ENCODE measurements around the gene RNF225. TPM values are rescaled to one million over a fixed set of nuclear protein-coding genes. Genes with fewer than 3 reads are reported as not detected.

Gene RNF225
- total and polyA plus RNA-seq, 9 of the 15 experiments (the other 6 are each of a cell fraction or from before 2014, with no cell fraction given) = 0.33 TPM; not detected in 8

DNA sequence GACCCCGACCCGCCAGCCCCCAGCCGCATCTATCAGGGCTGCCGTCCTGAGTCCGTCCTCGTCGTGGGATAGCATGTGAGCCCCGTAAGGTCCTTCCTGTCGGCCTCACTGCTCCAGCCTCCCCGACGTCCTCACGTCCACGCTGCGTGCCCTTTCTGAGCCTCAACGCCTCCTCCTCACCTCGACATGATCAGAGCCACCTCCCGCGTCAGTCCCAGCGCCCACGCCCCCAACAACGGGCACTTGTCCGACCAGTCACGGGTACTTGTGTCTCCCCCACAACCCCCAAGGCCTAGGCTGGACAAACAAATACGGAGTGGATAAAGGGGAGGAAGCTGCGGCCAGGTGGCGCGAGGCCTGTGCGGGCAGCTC is 33.6 kb upstream of the RNF225 start:
- FAIRE-seq = no peak
- Histone ChIP-seq H2AFZ (ENCODE audit: low read depth, low read length) (peak overlapping the region; percentile 92), H3K4me2 (ENCODE audit: insufficient read depth, low read length) (peak overlapping the region; percentile 97), H4K20me1 (replicated peaks; ENCODE audit: control insufficient read depth, insufficient read depth, low read length) (no peaks in the 10 kb centered on the region), H3K79me2 (ENCODE audit: control insufficient read depth, insufficient read depth, low read length) (peaks cover 7% of the 10 kb centered on the region; the same call in 1 of the 3 replicates), H3K4me3 (peak overlapping the region; percentile 65), H3K27ac (ENCODE audit: extremely low read depth, low read depth, low read length) (peak overlapping the region; percentile 97), H3K4me1 (replicated peaks in 1 of 2; ENCODE audit: control insufficient read depth in 2 of 2, insufficient read depth in 2 of 2, low read length in 2 of 2) (peaks cover 7 to 41% of the 10 kb centered on the region in 2 experiments; a peak in 3 of 5 replicates), H3K9me1 (ENCODE audit: control insufficient read depth, insufficient read depth, low read length) (no peaks in the 10 kb centered on the region), H3K36me3 (ENCODE audit: control insufficient read depth, insufficient read depth, low read length) (no peaks in the 10 kb centered on the region), H3K9ac (ENCODE audit: insufficient read depth in 1 of 2, low read depth in 2 of 2, low read length in 2 of 2) (peak overlapping the region; percentile 97 to 99), H3K9me3 (replicated peaks; ENCODE audit: control insufficient read depth, insufficient read depth, low read depth, low read length) (no peaks in the 10 kb centered on the region), H3K27me3 (ENCODE audit: control insufficient read depth in 2 of 2, insufficient read depth in 2 of 2, low read length in 2 of 2) (no peaks in the 10 kb centered on the region)
- BruUV-seq (replicated peaks) = no TSS peak
- WGBS (ENCODE audit: insufficient coverage, low coverage, missing lambda C conversion rate) = 8% methylated on average over 26 of the region's 28 CpGs
- intact Hi-C loops (cut with micrococcal nuclease) (loop anchor here (2.0 kb wide), 2 partner anchors 19 to 57 kb away; partner anchors contain the start of genes ERVK3-1 and ZNF837), in situ Hi-C loops (cut with MboI) (no loop called here)
- CTCF ChIA-PET (ENCODE audit: low intra/inter-chr PET ratio) = no interaction called here
- peak; percentile 60 for ATAC-seq
- peak; percentile 64 to 69 (median 66) for DNase-seq (ENCODE audit: extremely low read depth in 1 of 4, low spot score in 3 of 4)
- POLR2A ChIA-PET = interaction anchor here (0.7 to 1.9 kb wide), 11 partner anchors 9 to 133 kb away, joined by 3 to 20 read pairs (median 5); partner anchors contain the start of genes RPS5, ZNF544 and ZSCAN22
- TF ChIP-seq NFIC (IDR thresholded peaks at IDR 0.05) (peak; percentile 84), TRIM24 (IDR thresholded peaks at IDR 0.05) (peak in 1 of 2 experiments; percentile 10; a peak in 1 of 4 replicates), PRMT5 (CRISPR knock-in tag; IDR thresholded peaks at IDR 0.05) (no peak), L3MBTL2 (IDR thresholded peaks at IDR 0.05) (peak; percentile 73), TEAD4 (IDR thresholded peaks at IDR 0.05; ENCODE audit: low read length) (peak; percentile 11; the same call in 1 of the 2 replicates), TEAD4 (CRISPR knock-in tag; IDR thresholded peaks at IDR 0.05; ENCODE audit: borderline replicate concordance) (no peak), NR2C2 (CRISPR knock-in tag; IDR thresholded peaks at IDR 0.05) (peak; percentile 31; the same call in 1 of the 2 replicates), NR2C2 (tag; IDR thresholded peaks at IDR 0.05) (no peak), ZNF592 (IDR thresholded peaks at IDR 0.05) (peak; percentile 73), SIN3A (IDR thresholded peaks at IDR 0.05; ENCODE audit: borderline replicate concordance in 2 of 2, control insufficient read depth in 1 of 2, low read depth in 2 of 2, low read length in 2 of 2) (peak in 1 of 2 experiments; percentile 14; a peak in 1 of 4 replicates), KAT7 (CRISPR knock-in tag; IDR thresholded peaks at IDR 0.05; ENCODE audit: borderline replicate concordance) (peak; percentile 99), MLLT1 (IDR thresholded peaks at IDR 0.05) (peak in 1 of 2 experiments; percentile 70; a peak in 1 of 4 replicates), TCFL5 (CRISPR knock-in tag; conservative IDR thresholded peaks at IDR 0.05) (no peak), NR2F6 (CRISPR knock-in tag; IDR thresholded peaks at IDR 0.05) (no peak), RNF2 (IDR thresholded peaks at IDR 0.05) (peak; percentile 1; the same call in 1 of the 2 replicates), PML (IDR thresholded peaks at IDR 0.05; ENCODE audit: low read length) (no peak)
- TF ChIP-seq, protein P1, sequence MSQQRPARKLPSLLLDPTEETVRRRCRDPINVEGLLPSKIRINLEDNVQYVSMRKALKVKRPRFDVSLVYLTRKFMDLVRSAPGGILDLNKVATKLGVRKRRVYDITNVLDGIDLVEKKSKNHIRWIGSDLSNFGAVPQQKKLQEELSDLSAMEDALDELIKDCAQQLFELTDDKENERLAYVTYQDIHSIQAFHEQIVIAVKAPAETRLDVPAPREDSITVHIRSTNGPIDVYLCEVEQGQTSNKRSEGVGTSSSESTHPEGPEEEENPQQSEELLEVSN (IDR thresholded peaks at IDR 0.05; ENCODE audit: borderline replicate concordance in 1 of 2, extremely low read depth in 1 of 2, insufficient read depth in 1 of 2, insufficient read length in 1 of 2, low read depth in 1 of 2, low read length in 1 of 2, poor library complexity in 1 of 2, severe bottlenecking in 1 of 2) = peak; percentile 42 to 56
